ENCODE data around the gene ATAD3B. TPM values are rescaled to one million over a fixed set of nuclear protein-coding genes. Genes with fewer than 3 reads are reported as not detected.

The ATAD3B gene
- total RNA-seq, 2 donors from 2014 or later: 15.4 to 30.9 TPM

- TF ChIP-seq, protein P1, sequence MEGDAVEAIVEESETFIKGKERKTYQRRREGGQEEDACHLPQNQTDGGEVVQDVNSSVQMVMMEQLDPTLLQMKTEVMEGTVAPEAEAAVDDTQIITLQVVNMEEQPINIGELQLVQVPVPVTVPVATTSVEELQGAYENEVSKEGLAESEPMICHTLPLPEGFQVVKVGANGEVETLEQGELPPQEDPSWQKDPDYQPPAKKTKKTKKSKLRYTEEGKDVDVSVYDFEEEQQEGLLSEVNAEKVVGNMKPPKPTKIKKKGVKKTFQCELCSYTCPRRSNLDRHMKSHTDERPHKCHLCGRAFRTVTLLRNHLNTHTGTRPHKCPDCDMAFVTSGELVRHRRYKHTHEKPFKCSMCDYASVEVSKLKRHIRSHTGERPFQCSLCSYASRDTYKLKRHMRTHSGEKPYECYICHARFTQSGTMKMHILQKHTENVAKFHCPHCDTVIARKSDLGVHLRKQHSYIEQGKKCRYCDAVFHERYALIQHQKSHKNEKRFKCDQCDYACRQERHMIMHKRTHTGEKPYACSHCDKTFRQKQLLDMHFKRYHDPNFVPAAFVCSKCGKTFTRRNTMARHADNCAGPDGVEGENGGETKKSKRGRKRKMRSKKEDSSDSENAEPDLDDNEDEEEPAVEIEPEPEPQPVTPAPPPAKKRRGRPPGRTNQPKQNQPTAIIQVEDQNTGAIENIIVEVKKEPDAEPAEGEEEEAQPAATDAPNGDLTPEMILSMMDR (IDR thresholded peaks at IDR 0.05): no peak
- H3K36me3 ChIP-seq: peaks cover 3% of the 10 kb centered on the region
Observed at GRCh38 chr1:1537626-1538250, 66.2 kb downstream of the ATAD3B start.

DNA sequence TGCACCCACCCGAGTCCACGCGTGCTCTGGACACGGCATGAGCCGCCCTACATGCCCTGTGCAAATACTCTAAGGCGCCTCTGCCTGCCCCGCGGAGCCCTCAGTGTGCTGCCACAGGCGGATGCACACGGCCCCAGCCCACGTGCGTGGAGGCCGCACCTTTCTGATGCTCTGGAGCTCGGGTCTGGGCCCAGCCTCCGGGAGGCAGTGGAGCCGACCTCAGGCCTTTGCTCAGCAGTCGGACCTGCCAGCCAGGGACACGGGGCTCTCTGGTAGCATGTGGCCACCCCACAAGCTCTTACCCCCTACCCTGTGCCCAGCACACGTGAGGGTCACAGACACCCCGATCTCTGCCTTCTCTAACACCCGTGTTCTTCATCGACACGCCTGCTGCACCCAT is 66.8 kb downstream of the ATAD3B start:
- H3K27ac ChIP-seq: no peak overlapping the region
- ATAC-seq (ENCODE audit: insufficient number of reproducible peaks, low FRiP score, low read depth): no peak
- no peak for DNase-seq (ENCODE audit: low spot score)
- no peaks in the 10 kb centered on the region for H3K9me3 ChIP-seq
- peaks cover 6% of the 10 kb centered on the region for H3K36me3 ChIP-seq
- no peak overlapping the region for H3K4me3 ChIP-seq
- TF ChIP-seq, protein P1 (IDR thresholded peaks at IDR 0.05): no peak
- no peaks in the 10 kb centered on the region for H3K27me3 ChIP-seq (replicated peaks; ENCODE audit: insufficient read depth)
- H3K4me1 ChIP-seq (ENCODE audit: control insufficient read depth in 1 of 2, low read depth in 2 of 2): peaks cover 10 to 19% of the 10 kb centered on the region in 2 donors

More at GRCh38 chr1:1537626-1538250, 66.2 kb downstream of the ATAD3B start:
- Histone ChIP-seq H3K4me3 (no peak overlapping the region), H3K9me3 (no peaks in the 10 kb centered on the region), H3K27ac (no peak overlapping the region), H3K27me3 (replicated peaks; ENCODE audit: insufficient read depth) (no peaks in the 10 kb centered on the region), H3K4me1 (ENCODE audit: control insufficient read depth in 1 of 2, low read depth in 2 of 2) (peaks cover 10 to 19% of the 10 kb centered on the region in 2 donors)
- DNase-seq (ENCODE audit: low spot score): no peak
- no peak for ATAC-seq (ENCODE audit: insufficient number of reproducible peaks, low FRiP score, low read depth)

- Histone ChIP-seq H3K27me3 (replicated peaks; ENCODE audit: insufficient read depth) (no peaks in the 10 kb centered on the region), H3K36me3 (peaks cover 8% of the 10 kb centered on the region), H3K4me1 (ENCODE audit: control insufficient read depth in 1 of 2, low read depth in 2 of 2) (peaks cover 10 to 19% of the 10 kb centered on the region in 2 donors), H3K4me3 (peak overlapping the region; percentile 79), H3K27ac (no peak overlapping the region), H3K9me3 (no peaks in the 10 kb centered on the region)
- DNase-seq (ENCODE audit: low spot score) (no peak), ATAC-seq (ENCODE audit: insufficient number of reproducible peaks, low FRiP score, low read depth) (no peak)
- TF ChIP-seq, protein P1 (IDR thresholded peaks at IDR 0.05): no peak
Observed at GRCh38 chr1:1538989-1539309, 67.4 kb downstream of the ATAD3B start.

DNA sequence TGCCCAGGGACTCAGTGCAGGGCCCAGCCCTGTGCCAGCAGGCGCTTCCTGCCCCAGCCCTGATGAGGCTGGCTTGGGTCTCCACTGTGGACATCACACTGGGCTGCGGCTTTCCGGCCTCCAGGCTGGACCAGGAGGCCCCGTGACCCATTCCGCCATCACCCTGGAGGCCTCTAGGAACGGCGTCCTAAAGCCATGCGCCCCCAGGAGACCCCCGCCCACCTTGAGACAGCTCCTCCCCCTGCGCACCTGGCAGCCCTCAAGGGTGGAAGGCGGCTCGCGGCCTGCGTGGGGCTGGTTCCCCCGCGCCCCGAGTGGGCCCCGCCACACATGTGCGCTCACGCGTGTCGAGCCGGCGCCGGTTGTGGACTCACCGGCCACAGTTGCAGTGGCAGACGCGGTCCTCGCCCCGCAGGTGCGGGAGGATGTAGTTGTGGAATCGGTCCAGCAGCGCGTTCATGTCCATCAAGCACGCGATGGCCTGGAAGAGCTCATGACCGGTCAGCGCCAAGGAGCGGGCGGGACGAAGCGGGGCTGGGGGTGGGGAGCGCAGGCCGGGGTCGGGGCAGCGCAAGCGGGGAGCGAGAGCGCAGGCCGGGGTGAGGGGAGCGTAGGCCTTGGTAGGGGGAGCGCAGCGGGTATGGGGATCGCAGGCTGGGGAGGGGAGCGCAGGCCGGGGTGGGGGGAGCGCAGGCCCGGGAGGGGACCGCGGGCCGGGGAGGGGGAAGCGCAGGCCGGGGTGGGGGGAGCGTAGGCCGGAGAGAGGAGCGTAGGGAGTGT is 67.9 kb downstream of the ATAD3B start:
- no peak for DNase-seq (ENCODE audit: low spot score)

More for the DNA sequence above, 67.9 kb downstream of the ATAD3B start:
- Histone ChIP-seq H3K4me3 (peak overlapping the region; percentile 79), H3K36me3 (peaks cover 8% of the 10 kb centered on the region), H3K9me3 (no peaks in the 10 kb centered on the region), H3K4me1 (ENCODE audit: control insufficient read depth in 1 of 2, low read depth in 2 of 2) (peaks cover 10 to 19% of the 10 kb centered on the region in 2 donors), H3K27me3 (replicated peaks; ENCODE audit: insufficient read depth) (no peaks in the 10 kb centered on the region), H3K27ac (peak overlapping the region in 1 of 2 donors; percentile 47)
- no peak for ATAC-seq (ENCODE audit: insufficient number of reproducible peaks, low FRiP score, low read depth)
- TF ChIP-seq, protein P1 (IDR thresholded peaks at IDR 0.05): no peak

Measured in thoracic aorta (tissue), 2 donors.